ENCODE measurements around the gene UFD1. TPM values are rescaled to one million over a fixed set of nuclear protein-coding genes. Genes with fewer than 3 reads are reported as not detected.

Gene UFD1
- polyA plus RNA-seq, 3 donors, result 57.0 to 82.5 (median 68.5) TPM

GRCh38 chr22:19472233-19472632, 6.8 kb downstream of the UFD1 start:
- no peak overlapping the region for H3K4me3 ChIP-seq (replicated peaks in 1 of 3; ENCODE audit: low read depth in 2 of 3, low read length in 3 of 3)
- H4K20me1 ChIP-seq (ENCODE audit: insufficient read depth, low read length), result peaks cover 53% of the 10 kb centered on the region
- no peak overlapping the region for H3K27ac ChIP-seq (ENCODE audit: low read depth in 1 of 2, low read length in 2 of 2)
- intact Hi-C loops (cut with micrococcal nuclease), result loop anchor here in 1 of 2 donors (10.0 kb wide), 2 partner anchors 177 to 383 kb away; partner anchors contain the start of genes CLTCL1, GNB1L and RTL10
- no peak overlapping the region for H2AFZ ChIP-seq (ENCODE audit: insufficient read depth, low read depth, low read length, poor library complexity, severe bottlenecking)
- H3K27me3 Mint-ChIP-seq (ENCODE audit: low read depth in 3 of 3), result peaks cover 0 to 5% (median 0%) of the 10 kb centered on the region in 3 donors
- peaks cover 76 to 86% of the 10 kb centered on the region in 2 donors for H3K36me3 Mint-ChIP-seq
- 97% methylated on average over 8 of the region's 8 CpGs for WGBS (ENCODE audit: insufficient coverage)
- peak overlapping the region in 1 of 7 donors; percentile 73 for H3K27ac Mint-ChIP-seq
- peaks cover 0 to 2% of the 10 kb centered on the region in 2 donors for H3K4me1 ChIP-seq (ENCODE audit: control insufficient read depth in 1 of 2, insufficient read depth in 2 of 2, low read length in 2 of 2)
- H3K4me3 Mint-ChIP-seq, result no peak overlapping the region
- H3K4me1 Mint-ChIP-seq, result peaks cover 5% of the 10 kb centered on the region
- H3K9ac ChIP-seq (ENCODE audit: insufficient read depth, low read length, poor library complexity, severe bottlenecking), result no peak overlapping the region
- peaks cover 24% of the 10 kb centered on the region for H3K79me2 ChIP-seq (ENCODE audit: insufficient read depth, low read length)
- H3K9me3 Mint-ChIP-seq, result no peaks in the 10 kb centered on the region
- TF ChIP-seq, protein P1, sequence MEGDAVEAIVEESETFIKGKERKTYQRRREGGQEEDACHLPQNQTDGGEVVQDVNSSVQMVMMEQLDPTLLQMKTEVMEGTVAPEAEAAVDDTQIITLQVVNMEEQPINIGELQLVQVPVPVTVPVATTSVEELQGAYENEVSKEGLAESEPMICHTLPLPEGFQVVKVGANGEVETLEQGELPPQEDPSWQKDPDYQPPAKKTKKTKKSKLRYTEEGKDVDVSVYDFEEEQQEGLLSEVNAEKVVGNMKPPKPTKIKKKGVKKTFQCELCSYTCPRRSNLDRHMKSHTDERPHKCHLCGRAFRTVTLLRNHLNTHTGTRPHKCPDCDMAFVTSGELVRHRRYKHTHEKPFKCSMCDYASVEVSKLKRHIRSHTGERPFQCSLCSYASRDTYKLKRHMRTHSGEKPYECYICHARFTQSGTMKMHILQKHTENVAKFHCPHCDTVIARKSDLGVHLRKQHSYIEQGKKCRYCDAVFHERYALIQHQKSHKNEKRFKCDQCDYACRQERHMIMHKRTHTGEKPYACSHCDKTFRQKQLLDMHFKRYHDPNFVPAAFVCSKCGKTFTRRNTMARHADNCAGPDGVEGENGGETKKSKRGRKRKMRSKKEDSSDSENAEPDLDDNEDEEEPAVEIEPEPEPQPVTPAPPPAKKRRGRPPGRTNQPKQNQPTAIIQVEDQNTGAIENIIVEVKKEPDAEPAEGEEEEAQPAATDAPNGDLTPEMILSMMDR (IDR thresholded peaks at IDR 0.05), result no peak
- no peaks in the 10 kb centered on the region for H3K27me3 ChIP-seq (ENCODE audit: control insufficient read depth in 2 of 2, insufficient read depth in 2 of 2, low read length in 2 of 2)
- no peaks in the 10 kb centered on the region for H3K9me3 ChIP-seq (replicated peaks in 1 of 2; ENCODE audit: control insufficient read depth in 1 of 2, insufficient read depth in 1 of 2, low read length in 2 of 2)
- H3K4me2 ChIP-seq (replicated peaks; ENCODE audit: extremely low read depth, low read length, poor library complexity, severe bottlenecking), result no peak overlapping the region
- peaks cover 78 to 89% of the 10 kb centered on the region in 2 donors for H3K36me3 ChIP-seq (replicated peaks in 1 of 2; ENCODE audit: control insufficient read depth in 1 of 2, insufficient read depth in 2 of 2, low read length in 2 of 2)
- DNase-seq, result no peak

DNA sequence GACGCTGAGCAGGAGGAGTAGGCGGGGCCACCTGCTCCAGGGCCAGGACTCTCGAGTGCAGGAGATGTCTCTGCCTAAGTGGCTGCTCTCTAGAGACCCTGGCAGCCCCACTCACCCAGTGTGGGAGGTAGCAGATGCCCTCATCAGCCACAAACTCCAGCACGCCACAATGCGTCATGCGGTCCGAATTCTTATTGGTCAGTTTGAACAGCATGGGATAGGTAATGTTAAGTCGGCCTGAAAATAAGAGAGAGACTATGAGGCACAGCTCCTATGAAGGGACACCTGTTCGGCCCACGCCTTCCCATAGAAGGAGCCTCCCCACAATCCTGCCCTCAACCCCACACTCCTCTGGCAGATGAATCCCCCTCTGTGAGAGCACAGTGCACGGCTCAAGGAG, 7.4 kb downstream of the UFD1 start:
- H3K27ac Mint-ChIP-seq, result no peak overlapping the region
- H3K27me3 Mint-ChIP-seq (ENCODE audit: low read depth in 3 of 3), result peaks cover 0 to 5% (median 0%) of the 10 kb centered on the region in 3 donors
- no peaks in the 10 kb centered on the region for H3K4me1 ChIP-seq (ENCODE audit: control insufficient read depth in 1 of 2, insufficient read depth in 2 of 2, low read length in 2 of 2)
- DNase-seq, result no peak
- TF ChIP-seq, protein P1 (IDR thresholded peaks at IDR 0.05), result no peak
- no peak overlapping the region for H2AFZ ChIP-seq (ENCODE audit: insufficient read depth, low read depth, low read length, poor library complexity, severe bottlenecking)
- H3K79me2 ChIP-seq (ENCODE audit: insufficient read depth, low read length), result peaks cover 19% of the 10 kb centered on the region
- H3K4me1 Mint-ChIP-seq, result peaks cover 2% of the 10 kb centered on the region
- 100% methylated on average over 4 of the region's 11 CpGs for WGBS (ENCODE audit: insufficient coverage)
- H3K27ac ChIP-seq (ENCODE audit: low read depth in 1 of 2, low read length in 2 of 2), result no peak overlapping the region
- H3K4me2 ChIP-seq (replicated peaks; ENCODE audit: extremely low read depth, low read length, poor library complexity, severe bottlenecking), result no peak overlapping the region
- no peak overlapping the region for H3K4me3 ChIP-seq (replicated peaks in 1 of 3; ENCODE audit: low read depth in 2 of 3, low read length in 3 of 3)
- H3K27me3 ChIP-seq (ENCODE audit: control insufficient read depth in 2 of 2, insufficient read depth in 2 of 2, low read length in 2 of 2), result no peaks in the 10 kb centered on the region
- H3K9me3 ChIP-seq (replicated peaks in 1 of 2; ENCODE audit: control insufficient read depth in 1 of 2, insufficient read depth in 1 of 2, low read length in 2 of 2), result no peaks in the 10 kb centered on the region
- intact Hi-C loops (cut with micrococcal nuclease), result loop anchor here in 1 of 2 donors (10.0 kb wide), 2 partner anchors 177 to 383 kb away; partner anchors contain the start of genes CLTCL1, GNB1L and RTL10
- no peak overlapping the region for H3K4me3 Mint-ChIP-seq
- H3K36me3 ChIP-seq (replicated peaks in 1 of 2; ENCODE audit: control insufficient read depth in 1 of 2, insufficient read depth in 2 of 2, low read length in 2 of 2), result peaks cover 85 to 95% of the 10 kb centered on the region in 2 donors
- H4K20me1 ChIP-seq (ENCODE audit: insufficient read depth, low read length), result peaks cover 50% of the 10 kb centered on the region
- H3K9ac ChIP-seq (ENCODE audit: insufficient read depth, low read length, poor library complexity, severe bottlenecking), result no peak overlapping the region
- peaks cover 83 to 92% of the 10 kb centered on the region in 2 donors for H3K36me3 Mint-ChIP-seq
- no peaks in the 10 kb centered on the region for H3K9me3 Mint-ChIP-seq

Measured in CD14-positive monocyte (primary cell).